GM15510 (cell line): Measurements from ENCODE around the gene LMTK3.

Experiments
- POLR2A ChIP-seq: IDR thresholded peaks from 3 replicates; pipeline ENCODE4 v1.6.1; 2011; ENCODE audit warnings: borderline replicate concordance; ENCODE audit not compliant: insufficient read length; ENCODE audit errors: extremely low read depth

The LMTK3 gene

GRCh38 chr19:48443731-48444128 is 67.9 kb downstream of the LMTK3 start:
- no peak for TF ChIP-seq POLR2A

GRCh38 chr19:48443256-48443655 is 68.4 kb downstream of the LMTK3 start:
- TF ChIP-seq POLR2A = no peak

- no peak for TF ChIP-seq POLR2A
These were observed 69.3 kb downstream of the LMTK3 start for GRCh38 chr19:48442116-48443035.

- TF ChIP-seq POLR2A = no peak
These were observed 70.1 kb downstream of the LMTK3 start for GRCh38 chr19:48441360-48442050.

GRCh38 chr19:48436586-48436985 is 75.0 kb downstream of the LMTK3 start:
- TF ChIP-seq POLR2A = no peak
